HG02938 (cell line): ENCODE data around the gene TM9SF2.
"Not testable (repeated sequence)": the region's sequence is repeated elsewhere in the genome, so short reads cannot be mapped to it uniquely, and the experiment has no call there.

Experiments
- ATAC-seq: cut with Tn5 transposase; IDR thresholded peaks from one replicate; pipeline ENCODE4 v1.9.1; 2021; ENCODE audit warnings: mild to moderate bottlenecking, moderate library complexity; ENCODE audit not compliant: unreplicated experiment

The TM9SF2 gene

GRCh38 chr13:99528547-99528946 lies 27.3 kb downstream of the TM9SF2 start:
- no peak for ATAC-seq

- no peak for ATAC-seq
Measured at GRCh38 chr13:99536023-99536422, 34.8 kb downstream of the TM9SF2 start.

- no peak for ATAC-seq
Measured at GRCh38 chr13:99540530-99540929, 39.3 kb downstream of the TM9SF2 start.

GRCh38 chr13:99542788-99543406 lies 41.6 kb downstream of the TM9SF2 start:
- ATAC-seq, result peak; percentile 99

GRCh38 chr13:99545361-99545760 lies 44.1 kb downstream of the TM9SF2 start:
- ATAC-seq, result no peak

- ATAC-seq, result no peak
Measured at GRCh38 chr13:99545979-99546378, 44.7 kb downstream of the TM9SF2 start.

GRCh38 chr13:99546878-99547277 lies 45.6 kb downstream of the TM9SF2 start:
- ATAC-seq, result no peak

GRCh38 chr13:99548448-99548847 lies 47.2 kb downstream of the TM9SF2 start:
- peak; percentile 65 for ATAC-seq

GRCh38 chr13:99553033-99553432 lies 51.8 kb downstream of the TM9SF2 start:
- no peak for ATAC-seq

GRCh38 chr13:99555149-99555548 lies 53.9 kb downstream of the TM9SF2 start:
- no peak for ATAC-seq

GRCh38 chr13:99556867-99557443 lies 55.7 kb downstream of the TM9SF2 start:
- no peak for ATAC-seq

GRCh38 chr13:99558570-99559180 lies 57.4 kb downstream of the TM9SF2 start:
- no peak for ATAC-seq

- ATAC-seq, result no peak
Measured at GRCh38 chr13:99559560-99559959, 58.3 kb downstream of the TM9SF2 start.

GRCh38 chr13:99563404-99563803 lies 62.1 kb downstream of the TM9SF2 start:
- no peak for ATAC-seq

GRCh38 chr13:99564386-99564785 lies 63.1 kb downstream of the TM9SF2 start:
- ATAC-seq, result no peak

GRCh38 chr13:99565478-99566124 lies 64.3 kb downstream of the TM9SF2 start:
- no peak for ATAC-seq

GRCh38 chr13:99566125-99567083 lies 65.1 kb downstream of the TM9SF2 start:
- no peak for ATAC-seq

GRCh38 chr13:99568901-99569300 lies 67.6 kb downstream of the TM9SF2 start:
- not testable (repeated sequence) for ATAC-seq

- ATAC-seq, result no peak
Measured at GRCh38 chr13:99572131-99572530, 70.9 kb downstream of the TM9SF2 start.

- no peak for ATAC-seq
Measured at GRCh38 chr13:99572921-99573320, 71.6 kb downstream of the TM9SF2 start.
